Neuronal stem cell (in vitro differentiated cells): Measurements from ENCODE around the gene GRHPR.

Experiments
- DNase-seq: peaks from one replicate; pipeline ENCODE4 v3.0.0-alpha.2; 2013; ENCODE audit warnings: low spot score
- H2AFZ ChIP-seq: one replicate; pipeline ENCODE4 v1.6.1; 2013; ENCODE audit warnings: mild to moderate bottlenecking, low read length, inconsistent platforms
- H2AK5ac ChIP-seq: 2 replicates; pipeline ENCODE4 v1.6.1; 2013; ENCODE audit warnings: low read depth, mild to moderate bottlenecking, inconsistent platforms, low read length, moderate library complexity, mixed read lengths
- H2BK120ac ChIP-seq: 2 replicates; pipeline ENCODE4 v1.6.1; 2013; ENCODE audit warnings: low read depth, mild to moderate bottlenecking, inconsistent platforms, low read length, moderate library complexity, mixed read lengths
- H2BK12ac ChIP-seq: one replicate; pipeline ENCODE4 v1.6.1; 2013; ENCODE audit warnings: low read length, inconsistent platforms
- H2BK15ac ChIP-seq: 2 replicates; pipeline ENCODE4 v1.6.1; 2013; ENCODE audit warnings: mild to moderate bottlenecking, low read length, inconsistent platforms, mixed read lengths
- H2BK5ac ChIP-seq: one replicate; pipeline ENCODE4 v1.6.1; 2013; ENCODE audit warnings: inconsistent platforms, mild to moderate bottlenecking, low read length, moderate library complexity
- H3K14ac ChIP-seq: one replicate; pipeline ENCODE4 v1.6.1; 2013; ENCODE audit warnings: low read length, inconsistent platforms
- H3K18ac ChIP-seq: 2 replicates; pipeline ENCODE4 v1.6.1; 2013; ENCODE audit warnings: low read length, inconsistent platforms
- H3K23ac ChIP-seq: 2 replicates; pipeline ENCODE4 v1.6.1; 2013; ENCODE audit warnings: low read depth, mild to moderate bottlenecking, mixed read lengths, low read length, inconsistent platforms; ENCODE audit not compliant: poor library complexity
- H3K27ac ChIP-seq: replicated peaks from 3 replicates; pipeline ENCODE4 v1.5.1; 2013; ENCODE audit warnings: low read length, inconsistent platforms
- H3K27me3 ChIP-seq, 3 experiments: 2 replicates each; pipeline ENCODE4 v1.6.1; 2013; ENCODE audit warnings: low read length in 3 of 3, mild to moderate bottlenecking in 2 of 3, inconsistent platforms in 1 of 3, low read depth in 1 of 3, mixed read lengths in 1 of 3, moderate library complexity in 1 of 3; ENCODE audit not compliant: control insufficient read depth in 3 of 3, insufficient read depth in 3 of 3
- H3K36me3 ChIP-seq, 2 donors: replicated peaks in 1 of 2; 2 replicates each; pipeline ENCODE4 v1.6.1; 2013; ENCODE audit warnings: low read length in 2 of 2; ENCODE audit not compliant: control insufficient read depth in 2 of 2, insufficient read depth in 2 of 2
- H3K4ac ChIP-seq: 2 replicates; pipeline ENCODE4 v1.6.1; 2013; ENCODE audit warnings: inconsistent platforms, mild to moderate bottlenecking, low read length, moderate library complexity
- H3K4me1 ChIP-seq, 2 donors: 1 replicate in 1 of 2; 2 replicates in 1 of 2; pipeline ENCODE4 v1.6.1; 2013; ENCODE audit warnings: low read length in 2 of 2, low read depth in 1 of 2; ENCODE audit not compliant: control insufficient read depth in 2 of 2, insufficient read depth in 1 of 2
- H3K4me2 ChIP-seq: one replicate; pipeline ENCODE4 v1.6.1; 2013; ENCODE audit warnings: mild to moderate bottlenecking, low read length, inconsistent platforms; ENCODE audit not compliant: insufficient read depth, poor library complexity, severe bottlenecking
- H3K4me3 ChIP-seq, 2 donors: 2 replicates each; pipeline ENCODE4 v1.5.1; 2013; ENCODE audit warnings: low read length in 2 of 2, mild to moderate bottlenecking in 2 of 2, inconsistent platforms in 1 of 2, moderate library complexity in 1 of 2
- H3K79me1 ChIP-seq: one replicate; pipeline ENCODE4 v1.6.1; 2013; ENCODE audit warnings: low read depth, mild to moderate bottlenecking, inconsistent platforms, low read length, moderate library complexity
- H3K9ac ChIP-seq: one replicate; pipeline ENCODE4 v1.6.1; 2013; ENCODE audit warnings: mild to moderate bottlenecking, low read depth, low read length, inconsistent platforms; ENCODE audit not compliant: poor library complexity
- H3K9me3 ChIP-seq, 2 donors: replicated peaks in 1 of 2; 2 replicates each; pipeline versions ENCODE3 to v1.6.1; 2013; ENCODE audit warnings: low read length in 2 of 2, mild to moderate bottlenecking in 2 of 2, inconsistent platforms in 1 of 2, low read depth in 1 of 2, mixed read lengths in 1 of 2, moderate library complexity in 1 of 2; ENCODE audit not compliant: control insufficient read depth in 2 of 2, insufficient read depth in 1 of 2
- H4K8ac ChIP-seq: one replicate; pipeline ENCODE4 v1.6.1; 2013; ENCODE audit warnings: low read depth, mild to moderate bottlenecking, inconsistent platforms, low read length, moderate library complexity
- H4K91ac ChIP-seq: one replicate; pipeline ENCODE4 v1.6.1; 2013; ENCODE audit warnings: low read length, low read depth, mild to moderate bottlenecking, inconsistent platforms; ENCODE audit not compliant: poor library complexity
- WGBS, 2 donors: extraction: QIAGEN DNeasy Blood & Tissue Kit; methylation state at CpG; one replicate each; pipeline ENCODE4 v1.1.7; 2013; ENCODE audit warnings: missing lambda C conversion rate in 2 of 2, mixed read lengths in 1 of 2; ENCODE audit not compliant: insufficient read length in 2 of 2, insufficient replicate concordance in 1 of 2; ENCODE audit errors: extremely low coverage in 2 of 2; 5-methylcytosine and 5-hydroxymethylcytosine counted together

Gene GRHPR

GRCh38 chr9:37464006-37464405, 41.5 kb downstream of the GRHPR start:
- H3K27ac ChIP-seq: no peak overlapping the region

DNA sequence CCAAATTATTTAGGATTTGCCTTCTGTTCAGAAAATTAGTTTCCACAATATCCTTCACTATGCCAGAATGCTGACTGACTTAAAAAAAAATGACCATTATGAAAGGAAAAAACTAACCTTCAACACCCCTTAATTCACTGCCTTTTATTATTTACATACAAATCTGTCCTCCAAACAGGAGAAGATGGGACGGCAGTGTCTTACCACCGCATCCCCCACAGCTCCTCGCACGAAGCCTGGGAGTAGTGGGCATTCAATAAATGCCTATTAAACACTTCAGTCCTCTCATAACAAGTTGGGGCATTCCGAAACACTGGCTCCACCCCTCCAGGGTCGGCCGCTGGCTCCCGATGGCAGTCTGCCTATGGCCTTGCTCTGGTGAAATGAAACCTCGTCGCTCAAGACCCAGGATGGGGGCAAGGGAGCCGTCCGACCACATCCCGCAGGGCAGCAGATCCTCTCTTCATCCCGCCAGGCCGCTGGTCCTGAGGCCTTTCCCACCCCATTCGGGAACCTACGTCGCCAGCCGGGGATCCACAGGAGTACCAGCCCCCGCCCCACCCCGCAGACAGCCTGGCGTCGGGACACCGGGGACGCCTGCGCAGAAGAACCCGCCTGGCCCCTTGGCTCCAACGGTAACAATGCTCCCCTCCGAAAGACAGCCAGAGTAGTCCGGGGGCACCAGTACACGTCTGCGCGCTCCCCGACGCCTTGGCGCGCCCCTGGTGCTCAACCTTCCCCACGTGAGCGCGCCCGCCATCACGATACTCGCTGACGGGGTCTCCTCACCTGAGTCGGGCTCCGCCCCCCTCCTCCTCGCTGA, 42.1 kb downstream of the GRHPR start:
- peak overlapping the region; percentile 83 for H2BK120ac ChIP-seq
- H3K27ac ChIP-seq: peak overlapping the region; percentile 98
- no peak overlapping the region for H3K14ac ChIP-seq
- WGBS, 2 donors: no CpG with 5 or more reads among the region's 47 CpGs
- no peak overlapping the region for H4K8ac ChIP-seq
- peaks cover 6 to 9% of the 10 kb centered on the region in 2 donors for H3K4me1 ChIP-seq
- H3K4me2 ChIP-seq: peak overlapping the region; percentile 71
- no peak for DNase-seq
- peak overlapping the region; percentile 92 for H3K23ac ChIP-seq
- H2BK12ac ChIP-seq: no peak overlapping the region
- no peaks in the 10 kb centered on the region for H3K27me3 ChIP-seq
- no peak overlapping the region for H3K4ac ChIP-seq
- peak overlapping the region; percentile 93 for H2AFZ ChIP-seq
- H3K9me3 ChIP-seq: no peaks in the 10 kb centered on the region
- peak overlapping the region; percentile 71 for H2AK5ac ChIP-seq
- peak overlapping the region; percentile 97 for H2BK5ac ChIP-seq
- H3K4me3 ChIP-seq: peak overlapping the region; percentile 78 to 86
- no peak overlapping the region for H4K91ac ChIP-seq
- H3K18ac ChIP-seq: peak overlapping the region; percentile 93
- H2BK15ac ChIP-seq: no peak overlapping the region
- H3K36me3 ChIP-seq: peaks cover 0 to 24% of the 10 kb centered on the region in 2 donors
- H3K79me1 ChIP-seq: peaks cover 5% of the 10 kb centered on the region
- peak overlapping the region; percentile 96 for H3K9ac ChIP-seq

More at GRCh38 chr9:37464006-37464405, 41.5 kb downstream of the GRHPR start:
- Histone ChIP-seq H3K4me2 (peak overlapping the region; percentile 44), H3K27me3 (no peaks in the 10 kb centered on the region), H2AK5ac (no peak overlapping the region), H3K18ac (no peak overlapping the region), H3K4me3 (peak overlapping the region; percentile 70 to 78), H3K4me1 (peaks cover 6 to 9% of the 10 kb centered on the region in 2 donors), H3K9me3 (no peaks in the 10 kb centered on the region), H3K36me3 (peaks cover 0 to 26% of the 10 kb centered on the region in 2 donors), H2BK12ac (no peak overlapping the region), H3K14ac (no peak overlapping the region), H2BK15ac (no peak overlapping the region), H3K4ac (no peak overlapping the region), H3K9ac (no peak overlapping the region), H2BK120ac (no peak overlapping the region), H2BK5ac (no peak overlapping the region), H3K79me1 (peaks cover 5% of the 10 kb centered on the region), H4K8ac (no peak overlapping the region), H2AFZ (no peak overlapping the region), H4K91ac (no peak overlapping the region), H3K23ac (no peak overlapping the region)
- no CpG with 5 or more reads among the region's 3 CpGs for WGBS, 2 donors
- no peak for DNase-seq

DNA sequence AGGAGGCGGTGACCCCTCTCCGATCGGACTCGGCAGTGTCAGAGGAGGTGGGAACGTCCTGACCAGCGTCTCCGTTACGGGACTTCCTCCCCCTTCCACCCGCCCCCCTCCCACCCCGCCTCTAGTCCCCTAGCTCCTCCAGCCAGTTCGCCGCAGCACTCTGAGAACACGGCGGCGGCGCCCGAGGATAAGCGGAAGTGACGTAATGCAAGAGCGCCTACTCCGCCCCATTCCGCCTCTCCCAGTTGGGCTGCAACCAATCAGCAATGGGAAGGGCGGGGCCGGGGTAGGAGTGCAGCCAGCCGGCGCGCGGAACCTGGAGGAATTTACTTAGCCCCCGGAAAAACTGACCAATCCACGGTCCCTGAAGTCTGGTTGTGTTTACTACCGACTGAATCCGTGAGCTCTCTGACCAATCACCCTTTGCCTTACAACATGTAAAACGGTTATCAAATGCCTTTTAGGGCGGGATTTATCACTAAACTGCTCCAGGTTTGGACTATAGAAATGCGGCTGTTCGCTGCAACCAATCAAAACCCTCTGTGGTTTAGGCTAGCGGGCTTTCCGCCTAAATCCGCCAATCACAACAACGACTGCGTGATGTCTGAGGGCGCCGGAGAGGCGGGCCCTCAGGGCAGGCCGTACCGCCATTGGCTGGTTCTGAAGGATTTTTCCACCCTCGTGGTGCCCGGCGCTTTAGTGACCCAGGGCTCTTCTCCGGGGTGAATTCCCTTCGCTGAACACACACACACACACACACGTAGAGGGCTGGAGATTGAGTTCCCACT, 42.9 kb downstream of the GRHPR start, which contains the start of gene ZBTB5:
ZBTB5 (minus strand) TSS at position 202 of the 788 bp plus-strand sequence. CDS start 22,899 bp downstream, outside the sequence.
- peak within 1 kb of the TSS; percentile 92 for H3K23ac ChIP-seq
- no peak within 1 kb of the TSS for H4K91ac ChIP-seq
- H2AFZ ChIP-seq: peak within 1 kb of the TSS; percentile 93
- peak within 1 kb of the TSS; percentile 97 for H2BK5ac ChIP-seq
- peak within 1 kb of the TSS; percentile 100 for H3K27ac ChIP-seq
- H4K8ac ChIP-seq: no peak within 1 kb of the TSS
- H3K4ac ChIP-seq: no peak within 1 kb of the TSS
- no peak within 1 kb of the TSS for H2BK12ac ChIP-seq
- no peaks in the 10 kb centered on the region for H3K9me3 ChIP-seq
- H3K4me1 ChIP-seq: peaks cover 6 to 9% of the 10 kb centered on the region in 2 donors
- H3K4me3 ChIP-seq: peak within 1 kb of the TSS; percentile 78 to 88
- peak within 1 kb of the TSS; percentile 96 for H3K9ac ChIP-seq
- peak within 1 kb of the TSS; percentile 83 for H2BK120ac ChIP-seq
- H3K27me3 ChIP-seq: no peaks in the 10 kb centered on the region
- H2BK15ac ChIP-seq: no peak within 1 kb of the TSS
- H3K18ac ChIP-seq: peak within 1 kb of the TSS; percentile 96
- H3K14ac ChIP-seq: no peak within 1 kb of the TSS
- WGBS, 2 donors: no CpG with 5 or more reads among the region's 52 CpGs
- peak; percentile 100 for DNase-seq
- peaks cover 0 to 21% of the 10 kb centered on the region in 2 donors for H3K36me3 ChIP-seq
- H3K79me1 ChIP-seq: peaks cover 4% of the 10 kb centered on the region
- H3K4me2 ChIP-seq: peak within 1 kb of the TSS; percentile 92
- H2AK5ac ChIP-seq: peak within 1 kb of the TSS; percentile 71
